SK-N-SH treated with all-trans-retinoic acid at 6 μM for 48 hours (cell line): ENCODE results near the gene RNASE1.

Experiments
- ARNTL ChIP-seq: fragments of 450-650 bp; formaldehyde crosslinking; IDR thresholded peaks from 2 replicates; pipeline ENCODE4 v1.5.0; 2020; ENCODE audit warnings: low read depth, mild to moderate bottlenecking, moderate library complexity, borderline replicate concordance
- GLIS3 ChIP-seq: fragments of 250-450 bp; sonication (Bioruptor Pico); IDR thresholded peaks from 2 replicates; pipeline ENCODE4 v1.5.0; 2020; ENCODE audit warnings: mild to moderate bottlenecking, moderate library complexity
- OSR1 ChIP-seq: fragments of 250-450 bp; sonication (Bioruptor Pico); IDR thresholded peaks from 2 replicates; pipeline ENCODE4 v1.8.0; 2022; ENCODE audit warnings: moderate library complexity, mild to moderate bottlenecking, inconsistent platforms
- POU6F1 ChIP-seq: fragments of 250-450 bp; sonication (Bioruptor Pico); IDR thresholded peaks from 2 replicates; pipeline ENCODE4 v1.8.0; 2021; ENCODE audit warnings: low read depth, mild to moderate bottlenecking, moderate library complexity, borderline replicate concordance
- RARB ChIP-seq: fragments of 250-450 bp; sonication (Bioruptor Pico); IDR thresholded peaks from 2 replicates; pipeline ENCODE4 v1.8.0; 2021; ENCODE audit warnings: mild to moderate bottlenecking, moderate library complexity
- TOX ChIP-seq: fragments of 250-450 bp; sonication (Bioruptor Pico); IDR thresholded peaks from 2 replicates; pipeline ENCODE4 v1.8.0; 2021; ENCODE audit warnings: mild to moderate bottlenecking, moderate library complexity, borderline replicate concordance
- TSHZ2 ChIP-seq: fragments of 250-450 bp; sonication (Bioruptor Pico); IDR thresholded peaks from 2 replicates; pipeline ENCODE4 v1.5.0; 2020; ENCODE audit warnings: mild to moderate bottlenecking, moderate library complexity
- ZFP3 ChIP-seq: fragments of 250-450 bp; sonication (Bioruptor Pico); IDR thresholded peaks from 2 replicates; pipeline ENCODE4 v1.5.0; 2020; ENCODE audit warnings: mild to moderate bottlenecking, moderate library complexity
- ZFP30 ChIP-seq: fragments of 450-650 bp; formaldehyde crosslinking; IDR thresholded peaks from 2 replicates; pipeline ENCODE4 v1.5.0; 2022; ENCODE audit warnings: mild to moderate bottlenecking, moderate library complexity
- ZNF565 ChIP-seq: fragments of 450-650 bp; formaldehyde crosslinking; conservative IDR thresholded peaks from 2 replicates; pipeline ENCODE4 v1.5.0; 2020; ENCODE audit warnings: low read depth, mild to moderate bottlenecking, moderate library complexity
- TF ChIP-seq, protein P1 (sequence below): fragments of 250-450 bp; sonication (Bioruptor Pico); IDR thresholded peaks from 2 replicates; pipeline ENCODE4 v1.8.0; 2020; ENCODE audit warnings: mild to moderate bottlenecking, moderate library complexity, borderline replicate concordance
- TF ChIP-seq, protein P2 (sequence below): fragments of 250-450 bp; sonication (Bioruptor Pico); IDR thresholded peaks from 2 replicates; pipeline ENCODE4 v1.5.1; 2020; ENCODE audit warnings: low read depth, mild to moderate bottlenecking, moderate library complexity

- no peak for TF ChIP-seq TSHZ2 (CRISPR knock-in tag)
- no peak for TF ChIP-seq ARNTL
- TF ChIP-seq, protein P1, sequence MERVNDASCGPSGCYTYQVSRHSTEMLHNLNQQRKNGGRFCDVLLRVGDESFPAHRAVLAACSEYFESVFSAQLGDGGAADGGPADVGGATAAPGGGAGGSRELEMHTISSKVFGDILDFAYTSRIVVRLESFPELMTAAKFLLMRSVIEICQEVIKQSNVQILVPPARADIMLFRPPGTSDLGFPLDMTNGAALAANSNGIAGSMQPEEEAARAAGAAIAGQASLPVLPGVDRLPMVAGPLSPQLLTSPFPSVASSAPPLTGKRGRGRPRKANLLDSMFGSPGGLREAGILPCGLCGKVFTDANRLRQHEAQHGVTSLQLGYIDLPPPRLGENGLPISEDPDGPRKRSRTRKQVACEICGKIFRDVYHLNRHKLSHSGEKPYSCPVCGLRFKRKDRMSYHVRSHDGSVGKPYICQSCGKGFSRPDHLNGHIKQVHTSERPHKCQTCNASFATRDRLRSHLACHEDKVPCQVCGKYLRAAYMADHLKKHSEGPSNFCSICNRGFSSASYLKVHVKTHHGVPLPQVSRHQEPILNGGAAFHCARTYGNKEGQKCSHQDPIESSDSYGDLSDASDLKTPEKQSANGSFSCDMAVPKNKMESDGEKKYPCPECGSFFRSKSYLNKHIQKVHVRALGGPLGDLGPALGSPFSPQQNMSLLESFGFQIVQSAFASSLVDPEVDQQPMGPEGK = no peak
- TF ChIP-seq POU6F1 (CRISPR knock-in tag) = no peak
- no peak for TF ChIP-seq RARB (CRISPR knock-in tag)
- no peak for TF ChIP-seq TOX (CRISPR knock-in tag)
- TF ChIP-seq ZFP30 (CRISPR knock-in tag) = no peak
- TF ChIP-seq, protein P2, sequence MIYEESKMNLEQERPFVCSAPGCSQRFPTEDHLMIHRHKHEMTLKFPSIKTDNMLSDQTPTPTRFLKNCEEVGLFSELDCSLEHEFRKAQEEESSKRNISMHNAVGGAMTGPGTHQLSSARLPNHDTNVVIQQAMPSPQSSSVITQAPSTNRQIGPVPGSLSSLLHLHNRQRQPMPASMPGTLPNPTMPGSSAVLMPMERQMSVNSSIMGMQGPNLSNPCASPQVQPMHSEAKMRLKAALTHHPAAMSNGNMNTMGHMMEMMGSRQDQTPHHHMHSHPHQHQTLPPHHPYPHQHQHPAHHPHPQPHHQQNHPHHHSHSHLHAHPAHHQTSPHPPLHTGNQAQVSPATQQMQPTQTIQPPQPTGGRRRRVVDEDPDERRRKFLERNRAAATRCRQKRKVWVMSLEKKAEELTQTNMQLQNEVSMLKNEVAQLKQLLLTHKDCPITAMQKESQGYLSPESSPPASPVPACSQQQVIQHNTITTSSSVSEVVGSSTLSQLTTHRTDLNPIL = no peak
- no peak for TF ChIP-seq ZFP3 (CRISPR knock-in tag)
- TF ChIP-seq OSR1 (CRISPR knock-in tag) = no peak
- TF ChIP-seq GLIS3 (CRISPR knock-in tag) = no peak
- no peak for TF ChIP-seq ZNF565 (CRISPR knock-in tag)
Measured at GRCh38 chr14:20798932-20799331, 3.7 kb downstream of the RNASE1 start.
